ENCODE results near the gene UBA3. TPM values are rescaled to one million over a fixed set of nuclear protein-coding genes. Genes with fewer than 3 reads are reported as not detected.
A peak's percentile ranks its signal among the peaks of the same experiment; 100 is the strongest.

The UBA3 gene
- total and polyA plus RNA-seq, 10 of the 15 experiments (the other 5 are each of a cell fraction or from before 2014, with no cell fraction given): 72.9 to 131 (median 102) TPM

- ChIA-PET SMC1A (ENCODE audit: uncharacterized antibody, unreplicated experiment) (interaction anchor here (0.8 to 3.2 kb wide), 3 partner anchors 13 to 179 kb away, joined by 3 to 14 read pairs (median 5); no protein-coding TSS in a partner anchor), RAD21 (ENCODE audit: unreplicated experiment) (interaction anchor here (1.0 to 1.7 kb wide), 3 partner anchors 40 to 283 kb away, joined by 3 to 5 read pairs (median 5); no protein-coding TSS in a partner anchor), CTCF (interaction anchor here (2.1 to 2.5 kb wide), 2 partner anchors 35 to 110 kb away, joined by 7 to 16 read pairs; no protein-coding TSS in a partner anchor), POLR2A (no interaction called here)
- H4K20me1 ChIP-seq (ENCODE audit: control insufficient read depth, insufficient read depth): no peaks in the 10 kb centered on the region
- H3K4me2 ChIP-seq (ENCODE audit: control insufficient read depth, insufficient read depth): no peak overlapping the region
- ATAC-seq: no peak
- in situ Hi-C loops (cut with MboI): loop anchor here (10.0 kb wide), 1 partner anchor 548 kb away; no protein-coding TSS in a partner anchor
- H3K4me1 ChIP-seq (ENCODE audit: control insufficient read depth, insufficient read depth, low read length): no peaks in the 10 kb centered on the region
- H2AFZ ChIP-seq (ENCODE audit: control insufficient read depth, low read depth, low read length): no peak overlapping the region
- FAIRE-seq: peak; percentile 23
- H3K9ac ChIP-seq (ENCODE audit: control insufficient read depth, insufficient read depth, low read length): no peak overlapping the region
- BruUV-seq (replicated peaks): no TSS peak
- no peak overlapping the region for H3K27ac ChIP-seq (ENCODE audit: control insufficient read depth, insufficient read depth)
- H3K79me2 ChIP-seq (ENCODE audit: control insufficient read depth, insufficient read depth, low read length): no peaks in the 10 kb centered on the region
- 56% methylated on average over 2 of the region's 2 CpGs for WGBS (ENCODE audit: insufficient coverage, insufficient replicate concordance, low lambda C conversion rate, missing lambda C conversion rate)
- no peak overlapping the region for H3K4me3 ChIP-seq
- H3K9me3 ChIP-seq (replicated peaks; ENCODE audit: control insufficient read depth, insufficient read depth, low read length): no peaks in the 10 kb centered on the region
- no peaks in the 10 kb centered on the region for H3K36me3 ChIP-seq (ENCODE audit: control insufficient read depth in 2 of 2, insufficient read depth in 2 of 2, low read length in 1 of 2)
- intact Hi-C loops (cut with micrococcal nuclease; ENCODE audit: unreplicated experiment): loop anchor here (10.0 kb wide), 1 partner anchor 818 kb away; no protein-coding TSS in a partner anchor
- no peak for DNase-seq (ENCODE audit: low read depth, low spot score)
- H3K27me3 ChIP-seq (replicated peaks in 1 of 2; ENCODE audit: control insufficient read depth in 2 of 2, insufficient read depth in 2 of 2, low read length in 1 of 2): no peaks in the 10 kb centered on the region; a peak in 1 of 4 replicates
- TF ChIP-seq POLR2AphosphoS5 (IDR thresholded peaks at IDR 0.05; ENCODE audit: low read length) (no peak), RUNX3 (IDR thresholded peaks at IDR 0.05; ENCODE audit: low read length) (no peak), ZNF24 (IDR thresholded peaks at IDR 0.05) (no peak), BCLAF1 (IDR thresholded peaks at IDR 0.05) (no peak), USF2 (IDR thresholded peaks at IDR 0.05; ENCODE audit: borderline replicate concordance, low read depth, low read length) (no peak), WRNIP1 (IDR thresholded peaks at IDR 0.05; ENCODE audit: borderline replicate concordance, low read depth, low read length) (no peak), IRF5 (IDR thresholded peaks at IDR 0.05; ENCODE audit: borderline replicate concordance) (no peak), ZNF622 (IDR thresholded peaks at IDR 0.05) (no peak), FOXM1 (IDR thresholded peaks at IDR 0.05; ENCODE audit: low read depth, low read length) (no peak)
- TF ChIP-seq, protein P1, sequence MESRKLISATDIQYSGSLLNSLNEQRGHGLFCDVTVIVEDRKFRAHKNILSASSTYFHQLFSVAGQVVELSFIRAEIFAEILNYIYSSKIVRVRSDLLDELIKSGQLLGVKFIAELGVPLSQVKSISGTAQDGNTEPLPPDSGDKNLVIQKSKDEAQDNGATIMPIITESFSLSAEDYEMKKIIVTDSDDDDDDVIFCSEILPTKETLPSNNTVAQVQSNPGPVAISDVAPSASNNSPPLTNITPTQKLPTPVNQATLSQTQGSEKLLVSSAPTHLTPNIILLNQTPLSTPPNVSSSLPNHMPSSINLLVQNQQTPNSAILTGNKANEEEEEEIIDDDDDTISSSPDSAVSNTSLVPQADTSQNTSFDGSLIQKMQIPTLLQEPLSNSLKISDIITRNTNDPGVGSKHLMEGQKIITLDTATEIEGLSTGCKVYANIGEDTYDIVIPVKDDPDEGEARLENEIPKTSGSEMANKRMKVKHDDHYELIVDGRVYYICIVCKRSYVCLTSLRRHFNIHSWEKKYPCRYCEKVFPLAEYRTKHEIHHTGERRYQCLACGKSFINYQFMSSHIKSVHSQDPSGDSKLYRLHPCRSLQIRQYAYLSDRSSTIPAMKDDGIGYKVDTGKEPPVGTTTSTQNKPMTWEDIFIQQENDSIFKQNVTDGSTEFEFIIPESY (IDR thresholded peaks at IDR 0.05): no peak
- TF ChIP-seq, protein P2, sequence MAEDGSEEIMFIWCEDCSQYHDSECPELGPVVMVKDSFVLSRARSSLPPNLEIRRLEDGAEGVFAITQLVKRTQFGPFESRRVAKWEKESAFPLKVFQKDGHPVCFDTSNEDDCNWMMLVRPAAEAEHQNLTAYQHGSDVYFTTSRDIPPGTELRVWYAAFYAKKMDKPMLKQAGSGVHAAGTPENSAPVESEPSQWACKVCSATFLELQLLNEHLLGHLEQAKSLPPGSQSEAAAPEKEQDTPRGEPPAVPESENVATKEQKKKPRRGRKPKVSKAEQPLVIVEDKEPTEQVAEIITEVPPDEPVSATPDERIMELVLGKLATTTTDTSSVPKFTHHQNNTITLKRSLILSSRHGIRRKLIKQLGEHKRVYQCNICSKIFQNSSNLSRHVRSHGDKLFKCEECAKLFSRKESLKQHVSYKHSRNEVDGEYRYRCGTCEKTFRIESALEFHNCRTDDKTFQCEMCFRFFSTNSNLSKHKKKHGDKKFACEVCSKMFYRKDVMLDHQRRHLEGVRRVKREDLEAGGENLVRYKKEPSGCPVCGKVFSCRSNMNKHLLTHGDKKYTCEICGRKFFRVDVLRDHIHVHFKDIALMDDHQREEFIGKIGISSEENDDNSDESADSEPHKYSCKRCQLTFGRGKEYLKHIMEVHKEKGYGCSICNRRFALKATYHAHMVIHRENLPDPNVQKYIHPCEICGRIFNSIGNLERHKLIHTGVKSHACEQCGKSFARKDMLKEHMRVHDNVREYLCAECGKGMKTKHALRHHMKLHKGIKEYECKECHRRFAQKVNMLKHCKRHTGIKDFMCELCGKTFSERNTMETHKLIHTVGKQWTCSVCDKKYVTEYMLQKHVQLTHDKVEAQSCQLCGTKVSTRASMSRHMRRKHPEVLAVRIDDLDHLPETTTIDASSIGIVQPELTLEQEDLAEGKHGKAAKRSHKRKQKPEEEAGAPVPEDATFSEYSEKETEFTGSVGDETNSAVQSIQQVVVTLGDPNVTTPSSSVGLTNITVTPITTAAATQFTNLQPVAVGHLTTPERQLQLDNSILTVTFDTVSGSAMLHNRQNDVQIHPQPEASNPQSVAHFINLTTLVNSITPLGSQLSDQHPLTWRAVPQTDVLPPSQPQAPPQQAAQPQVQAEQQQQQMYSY (CRISPR knock-in tag; IDR thresholded peaks at IDR 0.05): no peak
Observed at GRCh38 chr3:69126999-69127398, 46.8 kb upstream of the UBA3 start.
